ENCODE data around the gene HIPK1. TPM values are rescaled to one million over a fixed set of nuclear protein-coding genes. Genes with fewer than 3 reads are reported as not detected.

The HIPK1 gene
- total RNA-seq, 1 experiment from 2014 or later = 48.2 TPM

DNA sequence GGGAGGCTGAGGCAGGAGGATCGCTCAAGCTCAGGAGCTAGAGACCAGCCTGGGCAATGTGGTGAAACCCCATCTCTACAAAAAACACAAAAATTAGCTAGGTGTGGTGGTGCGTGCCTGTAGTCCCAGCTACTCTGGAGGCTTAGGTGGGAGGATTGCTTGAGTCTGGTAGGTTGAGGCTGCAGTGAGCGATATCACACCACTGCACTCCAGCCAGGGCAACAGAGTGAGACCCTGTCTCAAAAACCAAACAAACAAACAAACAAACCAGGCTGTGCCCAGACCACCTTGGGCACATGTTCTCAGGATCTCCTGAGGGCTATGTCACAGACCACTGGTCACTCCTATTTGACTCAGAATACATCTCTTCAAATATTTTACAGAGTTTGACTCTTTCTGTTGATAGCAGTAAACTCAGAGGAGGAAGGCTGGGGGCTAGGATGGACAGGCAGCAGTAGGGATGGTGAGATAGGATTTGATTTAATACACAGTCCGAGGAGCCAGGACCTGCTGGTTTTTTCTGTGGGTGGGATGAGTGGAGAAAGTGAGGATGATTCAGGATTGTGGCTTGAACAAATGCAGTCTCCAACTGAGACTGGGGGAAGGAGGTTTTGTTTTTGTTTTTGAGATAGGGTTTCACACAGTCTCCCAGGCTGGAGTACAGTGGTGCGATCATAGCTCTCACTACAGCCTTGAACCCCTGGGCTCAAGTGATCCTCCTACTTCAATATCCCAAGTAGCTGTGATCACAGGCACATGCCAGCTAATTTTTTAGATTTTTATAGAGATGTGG is 96.7 kb downstream of the HIPK1 start:
- Mint-ChIP-seq H3K4me3 (ENCODE audit: unreplicated experiment) (no peak overlapping the region), H3K9me3 (ENCODE audit: unreplicated experiment) (no peaks in the 10 kb centered on the region), H3K27ac (ENCODE audit: unreplicated experiment) (no peak overlapping the region), H3K36me3 (ENCODE audit: insufficient read depth, unreplicated experiment) (no peaks in the 10 kb centered on the region), H3K27me3 (ENCODE audit: insufficient read depth, unreplicated experiment) (no peaks in the 10 kb centered on the region), H3K4me1 (ENCODE audit: low read depth, unreplicated experiment) (no peaks in the 10 kb centered on the region)
- H3K36me3 ChIP-seq (ENCODE audit: control insufficient read depth, insufficient read depth, low read length) = no peaks in the 10 kb centered on the region
- CTCF ChIA-PET = no interaction called here
- DNase-seq = no peak
- intact Hi-C loops (cut with micrococcal nuclease; ENCODE audit: unreplicated experiment) = no loop called here
- POLR2A ChIA-PET = no interaction called here
- TF ChIP-seq, protein P1, sequence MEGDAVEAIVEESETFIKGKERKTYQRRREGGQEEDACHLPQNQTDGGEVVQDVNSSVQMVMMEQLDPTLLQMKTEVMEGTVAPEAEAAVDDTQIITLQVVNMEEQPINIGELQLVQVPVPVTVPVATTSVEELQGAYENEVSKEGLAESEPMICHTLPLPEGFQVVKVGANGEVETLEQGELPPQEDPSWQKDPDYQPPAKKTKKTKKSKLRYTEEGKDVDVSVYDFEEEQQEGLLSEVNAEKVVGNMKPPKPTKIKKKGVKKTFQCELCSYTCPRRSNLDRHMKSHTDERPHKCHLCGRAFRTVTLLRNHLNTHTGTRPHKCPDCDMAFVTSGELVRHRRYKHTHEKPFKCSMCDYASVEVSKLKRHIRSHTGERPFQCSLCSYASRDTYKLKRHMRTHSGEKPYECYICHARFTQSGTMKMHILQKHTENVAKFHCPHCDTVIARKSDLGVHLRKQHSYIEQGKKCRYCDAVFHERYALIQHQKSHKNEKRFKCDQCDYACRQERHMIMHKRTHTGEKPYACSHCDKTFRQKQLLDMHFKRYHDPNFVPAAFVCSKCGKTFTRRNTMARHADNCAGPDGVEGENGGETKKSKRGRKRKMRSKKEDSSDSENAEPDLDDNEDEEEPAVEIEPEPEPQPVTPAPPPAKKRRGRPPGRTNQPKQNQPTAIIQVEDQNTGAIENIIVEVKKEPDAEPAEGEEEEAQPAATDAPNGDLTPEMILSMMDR (IDR thresholded peaks at IDR 0.05; ENCODE audit: insufficient read depth in 1 of 2, low read depth in 1 of 2, low read length in 1 of 2, severe bottlenecking in 1 of 2, unreplicated experiment in 1 of 2) = no peak
- no peaks in the 10 kb centered on the region for H3K9me3 ChIP-seq
- no TSS peak for BruUV-seq (replicated peaks)
- H3K4me3 ChIP-seq (ENCODE audit: low read depth, low read length) = no peak overlapping the region
- no peaks in the 10 kb centered on the region for H3K27me3 ChIP-seq (replicated peaks; ENCODE audit: control insufficient read depth, insufficient read depth, low read length)
- peaks cover 7% of the 10 kb centered on the region for H3K4me1 ChIP-seq

DNA sequence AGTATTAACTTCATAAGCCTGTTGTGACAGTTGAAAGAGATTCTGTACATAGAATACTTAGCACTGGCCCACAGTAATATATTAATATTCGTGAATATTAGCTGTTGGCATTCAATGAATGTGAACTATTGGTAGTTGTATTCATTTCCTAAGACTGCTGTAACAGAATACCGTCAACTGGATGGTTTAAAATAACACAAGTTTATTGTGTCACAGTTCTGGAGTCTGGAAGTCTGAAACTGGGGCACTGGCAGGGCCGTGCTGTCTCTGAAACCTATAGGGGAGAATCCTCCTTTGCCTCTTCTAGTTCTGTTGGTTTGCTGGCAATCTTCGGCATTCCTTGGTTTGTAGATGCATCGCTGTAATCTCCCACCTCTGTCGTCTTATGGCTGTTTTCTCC is 97.7 kb downstream of the HIPK1 start:
- Mint-ChIP-seq H3K27me3 (ENCODE audit: insufficient read depth, unreplicated experiment) (no peaks in the 10 kb centered on the region), H3K27ac (ENCODE audit: unreplicated experiment) (no peak overlapping the region), H3K9me3 (ENCODE audit: unreplicated experiment) (no peaks in the 10 kb centered on the region), H3K4me1 (ENCODE audit: low read depth, unreplicated experiment) (no peaks in the 10 kb centered on the region), H3K4me3 (ENCODE audit: unreplicated experiment) (no peak overlapping the region), H3K36me3 (ENCODE audit: insufficient read depth, unreplicated experiment) (no peaks in the 10 kb centered on the region)
- ChIA-PET CTCF (no interaction called here), POLR2A (no interaction called here)
- TF ChIP-seq, protein P1 (IDR thresholded peaks at IDR 0.05; ENCODE audit: insufficient read depth in 1 of 2, low read depth in 1 of 2, low read length in 1 of 2, severe bottlenecking in 1 of 2, unreplicated experiment in 1 of 2) = no peak
- H3K36me3 ChIP-seq (ENCODE audit: control insufficient read depth, insufficient read depth, low read length) = no peaks in the 10 kb centered on the region
- H3K9me3 ChIP-seq = no peaks in the 10 kb centered on the region
- DNase-seq = no peak
- BruUV-seq (replicated peaks) = no TSS peak
- intact Hi-C loops (cut with micrococcal nuclease; ENCODE audit: unreplicated experiment) = no loop called here
- no peaks in the 10 kb centered on the region for H3K27me3 ChIP-seq (replicated peaks; ENCODE audit: control insufficient read depth, insufficient read depth, low read length)
- H3K4me1 ChIP-seq = no peaks in the 10 kb centered on the region
- no peak overlapping the region for H3K4me3 ChIP-seq (ENCODE audit: low read depth, low read length)

Other genes with a start within 250 kb of the HIPK1 start
- 10.4 and 12.7 TPM in 2 replicates for gene PHTF1, start 169.8 kb upstream of the HIPK1 start, total RNA-seq (2022)
- gene RSBN1, start 116.8 kb upstream of the HIPK1 start, total RNA-seq (2022) = 7.3 and 11.5 TPM in 2 replicates
- gene PTPN22, start 57.6 kb upstream of the HIPK1 start, total RNA-seq (2022) = not detected in 2 replicates
- 0.09 TPM in 1 of 2 replicates, not detected in the other for gene BCL2L15, start 41.7 kb upstream of the HIPK1 start, total RNA-seq (2022)
- 9.6 and 10.0 TPM in 2 replicates for gene AP4B1, start 24.5 kb upstream of the HIPK1 start, total RNA-seq (2022)
- 6.0 and 6.9 TPM in 2 replicates for gene DCLRE1B, start 24.0 kb upstream of the HIPK1 start, total RNA-seq (2022)
- 29.1 and 36.5 TPM in 2 replicates for gene OLFML3, start 50.1 kb downstream of the HIPK1 start, total RNA-seq (2022)
- 0.32 and 0.60 TPM in 2 replicates for gene SYT6, start 224.5 kb downstream of the HIPK1 start, total RNA-seq (2022)

All from Caco-2 (cell line).